ENCODE results near the gene MRPL37. TPM values are rescaled to one million over a fixed set of nuclear protein-coding genes. Genes with fewer than 3 reads are reported as not detected.

The MRPL37 gene
- total and polyA plus RNA-seq, 2 donors (not counting 3 experiments of a cell fraction or from before 2014, with no cell fraction given), result 45.0 to 109 TPM

DNA sequence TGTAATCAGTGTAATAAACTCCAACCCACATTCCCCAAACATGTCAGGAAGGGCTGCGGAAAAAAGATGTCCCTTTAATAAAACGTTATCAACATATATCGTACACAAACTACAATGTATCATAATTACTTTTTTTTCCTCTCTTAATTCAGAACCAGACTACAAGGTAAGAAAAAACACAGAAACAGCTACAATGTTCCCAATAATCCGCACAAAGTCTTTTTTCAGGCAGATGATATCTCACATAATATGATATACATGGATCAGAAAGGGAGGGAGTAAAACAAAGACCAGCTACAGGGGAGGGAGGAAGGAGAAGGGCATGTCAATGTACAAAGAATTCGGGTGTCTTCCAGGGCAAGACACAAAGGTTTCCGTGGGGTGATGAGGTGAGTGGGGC is 25.4 kb downstream of the MRPL37 start:
- no peak overlapping the region for H3K9ac ChIP-seq (replicated peaks; ENCODE audit: extremely low read depth, insufficient read depth, low read length)
- no peaks in the 10 kb centered on the region for H3K9me1 ChIP-seq (replicated peaks; ENCODE audit: control insufficient read depth, extremely low read depth, insufficient read depth, low read length)
- H3K4me3 ChIP-seq (replicated peaks in 1 of 3; ENCODE audit: insufficient read depth in 1 of 3, low read depth in 1 of 3, low read length in 3 of 3), result no peak overlapping the region
- H4K20me1 ChIP-seq (replicated peaks; ENCODE audit: control insufficient read depth, extremely low read depth, insufficient read depth, low read length), result no peaks in the 10 kb centered on the region
- H3K79me2 ChIP-seq (ENCODE audit: control insufficient read depth, insufficient read depth, low read length), result no peaks in the 10 kb centered on the region
- peaks cover 3 to 11% of the 10 kb centered on the region in 2 experiments for H3K36me3 ChIP-seq (ENCODE audit: control insufficient read depth in 2 of 2, extremely low read depth in 1 of 2, insufficient read depth in 2 of 2, low read length in 2 of 2)
- H3K27ac ChIP-seq (ENCODE audit: insufficient read depth, low read depth, low read length), result no peak overlapping the region
- H3K4me1 ChIP-seq (ENCODE audit: control insufficient read depth, extremely low read depth, insufficient read depth, low read length), result no peaks in the 10 kb centered on the region
- no peak overlapping the region for H3K4me2 ChIP-seq (ENCODE audit: insufficient read depth, low read length)
- H2AFZ ChIP-seq (ENCODE audit: low read depth, low read length), result no peak overlapping the region
- dilution Hi-C loops (cut with MboI; ENCODE audit: extremely low pct_ligation_motif_present, low sequenced_read_pairs) (no loop called here), intact Hi-C loops (cut with micrococcal nuclease) (no loop called here)
- DNase-seq (ENCODE audit: low read depth, low spot score) (no peak), FAIRE-seq (no peak)
- H3K9me3 ChIP-seq (replicated peaks; ENCODE audit: control insufficient read depth, insufficient read depth, low read length), result no peaks in the 10 kb centered on the region
- TF ChIP-seq MYC (IDR thresholded peaks at IDR 0.05; ENCODE audit: low read depth, low read length) (no peak), CTCF (IDR thresholded peaks at IDR 0.05; ENCODE audit: extremely low read depth in 1 of 2, insufficient read depth in 1 of 2, low read depth in 1 of 2, low read length in 2 of 2) (no peak), EZH2 (IDR thresholded peaks at IDR 0.05; ENCODE audit: borderline replicate concordance, low read depth, low read length, severe bottlenecking) (no peak), POLR2AphosphoS5 (IDR thresholded peaks at IDR 0.05; ENCODE audit: insufficient read depth, low read depth, low read length) (no peak), MAX (IDR thresholded peaks at IDR 0.05; ENCODE audit: insufficient read depth, insufficient read length) (no peak), GATA2 (IDR thresholded peaks at IDR 0.05; ENCODE audit: insufficient read depth, insufficient read length, low read depth, low read length) (no peak), JUN (IDR thresholded peaks at IDR 0.05; ENCODE audit: borderline replicate concordance, insufficient read depth, insufficient read length, low read depth) (no peak), POLR2A (IDR thresholded peaks at IDR 0.05; ENCODE audit: low read depth, low read length) (no peak), FOS (IDR thresholded peaks at IDR 0.05; ENCODE audit: borderline replicate concordance, insufficient read depth, low read length) (no peak)
- no peaks in the 10 kb centered on the region for H3K27me3 ChIP-seq (ENCODE audit: control insufficient read depth in 2 of 2, insufficient read depth in 2 of 2, low read length in 2 of 2)
- POLR2A ChIA-PET, result no interaction called here
- CTCF ChIA-PET, result no interaction called here
- TSS peak; percentile 51 for BruUV-seq (replicated peaks)

Data from endothelial cell of umbilical vein (primary cell).